Adrenal gland (tissue), 5 donors: Measurements from ENCODE around the gene LFNG.

Experiments
- CTCF ChIP-seq, 6 experiments: fragments of 450-650 bp in 4 of 6; fragments of 200-600 bp in 2 of 6; sonication (generic) in 1 of 6; IDR thresholded peaks; 1 replicate in 5 of 6; 2 replicates in 1 of 6; pipeline versions ENCODE4 v1.5.1 to v1.8.0; 2016 to 2021; ENCODE audit warnings: antibody characterized with exemption in 6 of 6, mild to moderate bottlenecking in 2 of 6, moderate library complexity in 1 of 6
- POLR2A ChIP-seq, 2 donors: fragments of 450-650 bp; IDR thresholded peaks; one replicate each; pipeline ENCODE4 v1.6.1; 2017; ENCODE audit warnings: antibody characterized with exemption in 2 of 2, mild to moderate bottlenecking in 2 of 2, moderate library complexity in 1 of 2
- donor health status: DM: no; HTN: no; CAD: no.

GRCh38 chr7:2507208-2507916, 12.2 kb upstream of the LFNG start:
- TF ChIP-seq CTCF (IDR thresholded peaks at IDR 0.05) = no peak
- no peak for TF ChIP-seq POLR2A (IDR thresholded peaks at IDR 0.05)
